HEK293 (cell line): ENCODE results near the gene LAMC2.

Experiments used
- BCL11A ChIP-seq: fragments of 450-650 bp; formaldehyde crosslinking; IDR thresholded peaks from 2 replicates; pipeline ENCODE4 v1.5.1; 2016; ENCODE audit warnings: low read depth, missing biosample characterization, missing genetic modification characterization
- PBX3 ChIP-seq: sonication (generic); formaldehyde crosslinking; IDR thresholded peaks from 2 replicates; pipeline ENCODE4 v1.8.1; 2022; ENCODE audit warnings: mild to moderate bottlenecking, moderate library complexity, missing genetic modification reagents
- ZFP69B ChIP-seq: fragments of 450-650 bp; formaldehyde crosslinking; IDR thresholded peaks from 2 replicates; pipeline ENCODE4 v1.5.1; 2016; ENCODE audit warnings: missing biosample characterization, missing genetic modification characterization
- ZNF184 ChIP-seq: fragments of 450-650 bp; IDR thresholded peaks from 2 replicates; pipeline ENCODE4 v1.5.1; 2018; ENCODE audit warnings: missing biosample characterization, mild to moderate bottlenecking, missing genetic modification characterization
- ZNF335 ChIP-seq: fragments of 450-650 bp; formaldehyde crosslinking; conservative IDR thresholded peaks from 2 replicates; pipeline ENCODE4 v1.5.1; 2016; ENCODE audit warnings: missing biosample characterization, missing genetic modification characterization
- ZNF366 ChIP-seq: fragments of 450-650 bp; formaldehyde crosslinking; conservative IDR thresholded peaks from 2 replicates; pipeline ENCODE4 v1.5.1; 2016; ENCODE audit warnings: missing biosample characterization, missing genetic modification characterization
- ZNF791 ChIP-seq: fragments of 450-650 bp; formaldehyde crosslinking; IDR thresholded peaks from 2 replicates; pipeline ENCODE4 v1.5.1; 2016; ENCODE audit warnings: missing biosample characterization, missing genetic modification characterization

- no peak for TF ChIP-seq ZNF366
- TF ChIP-seq ZNF184 (tag by site-specific recombination), result no peak
- TF ChIP-seq ZNF791 (tag by site-specific recombination), result no peak
- TF ChIP-seq BCL11A, result no peak
- TF ChIP-seq ZFP69B, result no peak
- TF ChIP-seq ZNF335, result no peak
- no peak for TF ChIP-seq PBX3
Observed at GRCh38 chr1:183230413-183230812, 44.3 kb downstream of the LAMC2 start.
